Testis (tissue), 3 donors: ENCODE results near the gene E2F2. TPM values are rescaled to one million over a fixed set of nuclear protein-coding genes. Genes with fewer than 3 reads are reported as not detected.

Experiments used
- DNase-seq: peaks from one replicate; pipeline ENCODE4 v3.0.0-alpha.2; 2019
- H3K27ac ChIP-seq, 2 donors: fragments of 200-600 bp; sonication (generic); one replicate each; pipeline ENCODE4 v1.5.1; 2019
- H3K27me3 ChIP-seq: fragments of 200-600 bp; sonication (generic); one replicate; pipeline ENCODE4 v1.5.1; 2019
- H3K36me3 ChIP-seq: fragments of 200-600 bp; sonication (generic); one replicate; pipeline ENCODE4 v1.5.1; 2017; ENCODE audit warnings: low read depth; ENCODE audit errors: missing control alignments
- H3K4me1 ChIP-seq: fragments of 200-600 bp; sonication (generic); one replicate; pipeline ENCODE4 v1.5.1; 2019
- H3K4me3 ChIP-seq, 2 donors: fragments of 200-600 bp; sonication (generic); one replicate each; pipeline ENCODE4 v1.5.1; 2017 to 2019
- H3K9me3 ChIP-seq: fragments of 200-600 bp; sonication (generic); one replicate; pipeline ENCODE4 v1.5.1; 2017
- POLR2A ChIP-seq: fragments of 450-650 bp; IDR thresholded peaks from one replicate; pipeline ENCODE4 v1.6.1; 2017; ENCODE audit warnings: antibody characterized with exemption, mild to moderate bottlenecking, moderate library complexity
- WGBS, 2 donors: methylation state at CpG; one replicate each; pipeline ENCODE4 v1.1.5; 2018; 5-methylcytosine and 5-hydroxymethylcytosine counted together
- intact Hi-C: fragments of 100-400 bp; cut with DNase I; formaldehyde crosslinking; loops from one replicate; pipeline ENCODE4 v1.15.1; 2023; ENCODE audit warnings: low total_unique reads
- polyA plus RNA-seq: library from polyadenylated mRNA; stranded (reverse); fragments of 350-450 nt; fragmentation: Illumina TruSeq; extraction: RNeasy Lipid Tissue Mini Kit (QIAGEN cat#74804); gene quantifications from one replicate; pipeline ENCODE4 v1.2.3, GENCODE V29; 2014; ENCODE audit warnings: low read depth, low replicate concordance; ENCODE audit not compliant: insufficient read depth
- total RNA-seq, 2 donors: library from RNA; depleted of rRNA; stranded (reverse); fragments of >200 nt; gene quantifications; one replicate each; pipeline ENCODE4 v1.2.3, GENCODE V29; 2016
- TF ChIP-seq, protein P1 (sequence below), 3 experiments: fragments of 450-650 bp in 2 of 3; fragments of 200-600 bp in 1 of 3; sonication (generic) in 1 of 3; IDR thresholded peaks; one replicate each; pipeline ENCODE4 v1.5.1; 2016 to 2019; ENCODE audit warnings: antibody characterized with exemption in 3 of 3, mild to moderate bottlenecking in 2 of 3, moderate library complexity in 1 of 3

Gene E2F2
- total and polyA plus RNA-seq, 3 donors from 2014 or later, result 4.2 to 6.6 (median 4.8) TPM

DNA sequence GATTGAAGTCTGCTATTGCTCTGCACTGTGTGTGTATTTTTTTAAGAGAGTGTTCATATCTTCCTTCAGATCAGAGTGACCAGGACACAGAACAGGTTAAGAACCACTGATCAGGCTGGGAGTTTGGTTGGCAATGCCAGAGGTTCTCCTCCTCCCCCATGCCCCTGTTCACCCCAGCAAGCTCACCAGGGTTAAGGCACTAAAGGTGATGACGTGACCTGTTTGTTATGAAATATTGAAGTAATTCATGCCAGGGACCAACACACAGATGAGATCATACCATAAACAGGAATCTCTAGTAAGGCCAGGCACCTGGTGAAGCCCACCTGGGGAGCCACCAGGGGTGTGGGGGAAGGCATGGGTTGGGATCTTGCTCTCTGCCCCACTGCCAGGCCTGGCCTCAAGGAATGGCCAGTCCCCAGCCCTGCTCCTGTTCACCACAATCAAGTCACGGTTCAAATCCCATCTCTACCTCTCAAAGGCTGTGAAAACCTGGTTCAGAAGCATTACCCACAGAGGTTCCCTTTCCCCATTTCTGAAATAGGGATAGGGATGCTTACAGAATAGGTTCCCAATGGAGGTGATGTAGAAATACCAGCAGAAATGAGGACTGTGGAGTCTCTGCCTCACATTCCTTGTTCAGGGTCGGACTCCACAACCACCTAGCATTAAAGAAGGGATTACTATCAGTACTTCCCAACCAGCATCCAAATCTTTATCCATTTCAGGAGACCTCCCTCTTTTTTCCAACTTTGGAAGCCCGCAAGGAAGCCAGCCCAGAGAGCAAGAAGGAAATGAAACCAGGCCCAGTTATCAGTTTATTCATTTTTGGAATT is 25.8 kb upstream of the E2F2 start:
- H3K4me3 ChIP-seq, result peak overlapping the region; percentile 0 to 55
- intact Hi-C loops, result no loop called here
- H3K4me1 ChIP-seq, result peaks cover 32% of the 10 kb centered on the region
- no peaks in the 10 kb centered on the region for H3K27me3 ChIP-seq
- TF ChIP-seq POLR2A, result no peak
- TF ChIP-seq, protein P1, sequence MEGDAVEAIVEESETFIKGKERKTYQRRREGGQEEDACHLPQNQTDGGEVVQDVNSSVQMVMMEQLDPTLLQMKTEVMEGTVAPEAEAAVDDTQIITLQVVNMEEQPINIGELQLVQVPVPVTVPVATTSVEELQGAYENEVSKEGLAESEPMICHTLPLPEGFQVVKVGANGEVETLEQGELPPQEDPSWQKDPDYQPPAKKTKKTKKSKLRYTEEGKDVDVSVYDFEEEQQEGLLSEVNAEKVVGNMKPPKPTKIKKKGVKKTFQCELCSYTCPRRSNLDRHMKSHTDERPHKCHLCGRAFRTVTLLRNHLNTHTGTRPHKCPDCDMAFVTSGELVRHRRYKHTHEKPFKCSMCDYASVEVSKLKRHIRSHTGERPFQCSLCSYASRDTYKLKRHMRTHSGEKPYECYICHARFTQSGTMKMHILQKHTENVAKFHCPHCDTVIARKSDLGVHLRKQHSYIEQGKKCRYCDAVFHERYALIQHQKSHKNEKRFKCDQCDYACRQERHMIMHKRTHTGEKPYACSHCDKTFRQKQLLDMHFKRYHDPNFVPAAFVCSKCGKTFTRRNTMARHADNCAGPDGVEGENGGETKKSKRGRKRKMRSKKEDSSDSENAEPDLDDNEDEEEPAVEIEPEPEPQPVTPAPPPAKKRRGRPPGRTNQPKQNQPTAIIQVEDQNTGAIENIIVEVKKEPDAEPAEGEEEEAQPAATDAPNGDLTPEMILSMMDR (IDR thresholded peaks at IDR 0.05), result no peak
- peak overlapping the region in 1 of 2 donors; percentile 88 for H3K27ac ChIP-seq
- WGBS, 2 donors, result 77 to 83% methylated on average over 4 of the region's 4 CpGs
- H3K9me3 ChIP-seq, result no peaks in the 10 kb centered on the region
- no peaks in the 10 kb centered on the region for H3K36me3 ChIP-seq
- DNase-seq, result no peak

DNA sequence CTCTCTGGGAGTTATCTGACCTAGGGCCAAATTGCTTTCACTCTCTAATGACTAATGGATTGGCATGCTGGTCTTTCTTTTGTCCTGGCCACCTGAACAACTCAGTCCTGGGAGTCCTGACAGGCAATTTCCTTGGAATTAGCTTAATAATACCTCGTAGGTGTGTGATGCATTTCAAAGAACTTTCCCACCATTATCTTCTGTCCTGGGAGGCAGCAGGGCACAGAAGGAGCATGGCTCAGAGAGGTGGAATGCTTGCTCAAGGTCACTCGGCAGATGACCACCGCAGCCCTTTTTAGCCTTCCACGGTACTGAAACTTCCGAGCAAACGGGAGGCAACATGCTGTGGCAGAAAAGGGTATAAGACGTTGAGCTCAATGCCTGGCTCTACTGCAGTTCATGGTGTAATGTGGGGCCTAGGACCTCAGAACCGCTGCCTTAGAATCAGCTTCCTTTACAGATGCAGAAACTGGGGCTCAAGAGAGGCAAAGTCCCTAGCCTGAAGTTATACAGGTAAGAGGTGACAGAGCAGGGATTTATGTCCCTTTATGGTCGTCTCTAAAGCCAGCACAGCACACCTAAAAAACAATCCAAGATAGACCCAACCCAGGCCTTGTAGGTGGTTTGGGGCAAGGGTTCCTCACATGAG is 25.1 kb upstream of the E2F2 start:
- H3K27ac ChIP-seq, result peak overlapping the region in 1 of 2 donors; percentile 88
- TF ChIP-seq, protein P1 (IDR thresholded peaks at IDR 0.05), result no peak
- TF ChIP-seq POLR2A, result no peak
- 21 to 38% methylated on average over 9 of the region's 9 CpGs for whole genome bisulfite sequencing, 2 donors
- no peak for DNase-seq
- no peaks in the 10 kb centered on the region for H3K36me3 ChIP-seq
- H3K4me1 ChIP-seq, result peaks cover 24% of the 10 kb centered on the region
- no peaks in the 10 kb centered on the region for H3K9me3 ChIP-seq
- intact Hi-C loops, result no loop called here
- no peaks in the 10 kb centered on the region for H3K27me3 ChIP-seq
- no peak overlapping the region for H3K4me3 ChIP-seq

DNA sequence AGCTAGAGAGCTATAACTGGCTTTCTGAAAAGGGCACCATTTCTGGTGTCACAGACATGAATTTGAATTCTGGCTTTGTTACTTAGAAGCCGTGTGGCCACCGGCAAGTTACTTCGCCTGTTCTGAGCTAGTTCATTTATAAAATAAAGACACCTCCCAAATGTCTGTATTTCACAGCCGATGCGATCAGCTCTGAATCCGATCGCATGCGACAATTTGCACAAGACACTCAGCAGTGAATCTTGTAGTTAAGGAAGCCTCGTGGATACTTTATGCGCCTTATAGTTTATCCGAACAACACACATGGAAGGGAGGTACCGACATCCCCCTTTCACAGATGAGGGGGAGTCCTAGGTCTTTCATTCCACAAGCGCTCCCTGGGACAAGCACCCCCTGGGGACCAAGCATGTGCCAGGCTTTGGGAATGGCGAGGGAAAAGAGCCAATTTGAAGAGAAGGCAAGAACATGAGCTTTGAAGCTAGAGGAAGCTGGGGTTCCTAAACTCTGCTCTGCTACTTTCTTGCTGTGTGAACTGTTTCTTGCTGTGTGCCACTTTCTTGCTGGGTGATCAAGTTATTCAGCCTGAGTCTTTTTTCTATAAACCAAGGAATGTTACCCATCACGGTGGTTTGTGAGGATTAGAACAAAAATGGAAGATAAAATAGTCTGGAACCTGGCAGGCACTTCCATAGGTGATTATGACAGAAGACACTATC is 24.4 kb upstream of the E2F2 start:
- DNase-seq, result no peak
- Histone ChIP-seq H3K4me1 (peaks cover 18% of the 10 kb centered on the region), H3K9me3 (no peaks in the 10 kb centered on the region), H3K27ac (peak overlapping the region; percentile 22 to 88), H3K4me3 (peak overlapping the region; percentile 51 to 59), H3K36me3 (no peaks in the 10 kb centered on the region), H3K27me3 (no peaks in the 10 kb centered on the region)
- intact Hi-C loops, result no loop called here
- TF ChIP-seq POLR2A, result no peak
- TF ChIP-seq, protein P1 (IDR thresholded peaks at IDR 0.05), result peak in 1 of 3 experiments; percentile 1
- WGBS, 2 donors, result 10 to 11% methylated on average over 14 to 15 of the region's 15 CpGs

DNA sequence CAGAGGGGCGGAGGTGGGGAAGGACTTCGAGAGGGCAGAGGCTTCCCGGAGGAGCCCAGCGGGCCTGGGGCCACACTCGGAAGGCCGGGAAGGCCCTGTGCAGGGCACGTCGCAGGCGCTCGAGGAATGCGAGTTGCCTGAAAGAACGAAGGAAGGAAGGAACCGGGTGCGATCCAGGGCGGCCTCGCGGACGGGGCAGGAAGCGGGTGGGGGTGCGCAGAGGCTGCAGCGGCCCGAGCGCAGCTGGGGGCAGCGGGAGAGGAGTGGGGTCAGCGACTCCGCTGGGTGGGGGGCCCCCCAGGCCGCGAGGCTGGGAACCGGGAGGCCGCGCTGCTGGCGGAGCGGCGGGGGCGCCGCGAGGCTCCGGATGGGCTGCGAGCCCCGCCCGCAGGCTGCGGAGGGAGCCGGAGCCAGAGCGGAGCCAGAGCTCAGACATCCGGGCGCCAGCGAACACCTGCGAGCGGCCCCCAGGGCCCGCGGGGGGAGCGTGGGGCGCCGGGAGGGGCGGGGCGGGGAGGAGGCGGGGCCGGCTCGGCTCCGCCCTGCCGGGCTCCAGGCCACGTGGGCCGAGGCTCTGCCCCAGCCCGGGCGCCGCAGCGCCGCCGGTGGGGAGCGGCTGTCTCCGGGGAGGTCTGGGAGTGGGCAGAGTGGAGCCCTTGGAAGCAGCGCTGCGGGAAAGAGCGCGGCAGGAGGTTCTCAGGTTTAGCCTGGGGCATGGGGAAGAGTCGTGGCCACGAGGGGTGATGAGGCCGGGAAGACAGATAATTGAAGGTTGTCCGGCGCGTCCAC is 23.6 kb upstream of the E2F2 start:
- peak; percentile 82 for DNase-seq
- WGBS, 2 donors, result 1 to 2% methylated on average over 34 to 55 of the region's 81 CpGs
- H3K36me3 ChIP-seq, result no peaks in the 10 kb centered on the region
- no peaks in the 10 kb centered on the region for H3K9me3 ChIP-seq
- H3K27me3 ChIP-seq, result no peaks in the 10 kb centered on the region
- TF ChIP-seq, protein P1 (IDR thresholded peaks at IDR 0.05), result peak in 1 of 3 experiments; percentile 14
- TF ChIP-seq POLR2A, result no peak
- H3K4me1 ChIP-seq, result peaks cover 12% of the 10 kb centered on the region
- H3K27ac ChIP-seq, result peak overlapping the region; percentile 77 to 88
- intact Hi-C loops, result no loop called here
- H3K4me3 ChIP-seq, result peak overlapping the region; percentile 51 to 59
